ENCODE measurements around the gene DHX16.

GRCh38 chr6:30684386-30685156, 11.8 kb upstream of the DHX16 start:
- TF ChIP-seq CTCF (IDR thresholded peaks at IDR 0.05) (no peak), EP300 (IDR thresholded peaks at IDR 0.05) (no peak)

All from gastroesophageal sphincter (tissue), 3 donors.